HG03442 (cell line): ENCODE results near the gene MND1.
A peak's percentile ranks its signal among the peaks of the same experiment; 100 is the strongest.
"Not testable (repeated sequence)": the region's sequence is repeated elsewhere in the genome, so short reads cannot be mapped to it uniquely, and the experiment has no call there.

Experiments
- ATAC-seq: cut with Tn5 transposase; IDR thresholded peaks from one replicate; pipeline ENCODE4 v1.9.1; 2021; ENCODE audit warnings: mild to moderate bottlenecking, moderate library complexity; ENCODE audit not compliant: unreplicated experiment

Gene MND1

DNA sequence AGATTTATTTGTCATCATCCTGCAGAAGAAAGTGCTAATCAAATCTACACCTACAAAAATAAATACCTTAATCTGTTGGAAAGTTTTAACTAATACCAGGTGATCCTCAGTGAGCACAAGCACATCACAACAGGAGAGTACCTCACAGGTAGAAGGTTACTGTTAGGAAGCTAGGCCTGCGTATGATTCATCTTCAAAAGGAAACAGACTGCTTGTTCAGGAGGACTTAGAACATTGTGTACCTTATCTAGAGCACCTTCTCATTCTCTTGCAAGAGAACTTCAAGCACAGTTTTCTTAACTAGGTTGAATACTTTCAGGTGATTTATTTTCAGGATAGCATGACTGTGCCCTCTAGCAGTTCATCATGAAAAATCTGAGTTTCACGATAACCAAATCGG is 54.2 kb downstream of the MND1 start:
- no peak for ATAC-seq

DNA sequence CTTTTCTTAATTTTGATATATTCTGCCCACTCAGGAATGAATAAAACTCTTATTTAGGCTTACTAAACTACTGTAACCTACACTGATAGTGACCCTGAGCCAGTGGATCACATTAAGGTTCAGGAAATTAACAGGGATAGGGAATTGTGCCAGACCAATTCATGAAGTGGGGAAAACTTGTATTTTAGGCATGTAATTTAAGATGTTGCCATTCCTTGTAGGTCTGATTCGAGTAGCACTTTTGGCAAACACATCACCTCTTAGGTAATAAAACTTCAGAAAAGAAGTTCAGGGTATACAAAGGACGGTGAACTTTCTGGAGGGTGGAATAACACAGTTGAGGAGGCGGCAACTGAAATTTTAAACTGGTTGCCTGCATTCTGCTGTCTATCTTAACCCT is 54.9 kb downstream of the MND1 start:
- ATAC-seq, result no peak

DNA sequence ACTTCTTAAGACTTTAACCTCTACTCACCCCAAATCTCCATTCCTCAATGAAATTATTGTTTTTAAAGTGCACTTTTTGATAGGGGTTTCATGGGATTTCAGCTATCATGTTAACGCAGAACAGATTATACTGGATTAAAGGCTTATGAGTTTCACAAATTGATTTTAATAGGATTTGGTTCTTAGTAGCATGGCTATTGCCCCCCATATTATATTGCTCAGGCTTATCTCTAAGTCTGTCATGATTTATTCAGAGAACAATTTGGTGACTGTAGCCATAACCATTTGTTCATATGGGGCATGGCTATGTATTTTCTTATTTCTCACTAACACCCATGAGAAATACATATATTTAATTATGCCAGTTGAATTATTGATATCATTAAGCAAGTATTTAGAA is 57.0 kb downstream of the MND1 start:
- no peak for ATAC-seq

DNA sequence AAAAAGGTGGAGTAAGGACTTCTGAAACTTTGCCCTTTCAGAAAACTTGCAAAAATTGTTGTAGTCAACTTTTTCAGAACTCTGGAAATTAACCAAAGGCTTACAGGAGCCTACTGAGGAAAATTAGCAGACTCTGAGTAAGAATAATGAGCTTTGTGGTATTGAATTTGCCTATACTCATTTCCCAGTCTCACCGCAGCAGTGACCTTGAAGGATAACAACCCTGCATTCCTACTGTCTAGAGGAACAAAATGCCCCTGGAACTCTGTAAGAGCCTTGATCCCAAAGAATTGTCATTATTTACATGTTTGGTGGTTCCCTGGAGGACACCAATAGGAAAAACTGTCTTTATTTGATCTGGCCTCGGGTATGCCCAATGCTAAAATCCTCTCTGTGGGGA is 57.9 kb downstream of the MND1 start:
- ATAC-seq, result no peak

DNA sequence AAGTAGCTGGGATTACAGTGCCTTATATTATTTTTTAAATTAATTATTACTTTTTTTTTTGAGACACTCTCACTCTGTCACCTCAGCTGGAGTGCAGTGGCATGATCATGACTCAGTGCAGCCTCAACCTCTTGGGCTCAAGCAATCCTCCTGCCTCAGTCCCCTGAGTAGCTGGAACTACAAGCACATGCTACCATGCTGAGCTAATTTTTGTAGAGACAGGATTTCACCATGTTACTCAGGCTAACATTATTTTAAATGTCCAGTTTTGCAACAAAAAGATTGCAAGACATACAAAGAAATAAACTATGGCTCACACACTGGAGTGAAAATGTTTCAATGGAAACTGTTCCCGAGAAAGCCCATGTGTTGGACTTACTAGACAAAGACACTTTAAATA is 59.2 kb downstream of the MND1 start:
- no peak for ATAC-seq

GRCh38 chr4:153407906-153408305 is 63.4 kb downstream of the MND1 start:
- ATAC-seq, result no peak

- no peak for ATAC-seq
Measured at GRCh38 chr4:153408932-153409331, 64.4 kb downstream of the MND1 start.

- no peak for ATAC-seq
Measured at GRCh38 chr4:153409412-153409811, 64.9 kb downstream of the MND1 start.

DNA sequence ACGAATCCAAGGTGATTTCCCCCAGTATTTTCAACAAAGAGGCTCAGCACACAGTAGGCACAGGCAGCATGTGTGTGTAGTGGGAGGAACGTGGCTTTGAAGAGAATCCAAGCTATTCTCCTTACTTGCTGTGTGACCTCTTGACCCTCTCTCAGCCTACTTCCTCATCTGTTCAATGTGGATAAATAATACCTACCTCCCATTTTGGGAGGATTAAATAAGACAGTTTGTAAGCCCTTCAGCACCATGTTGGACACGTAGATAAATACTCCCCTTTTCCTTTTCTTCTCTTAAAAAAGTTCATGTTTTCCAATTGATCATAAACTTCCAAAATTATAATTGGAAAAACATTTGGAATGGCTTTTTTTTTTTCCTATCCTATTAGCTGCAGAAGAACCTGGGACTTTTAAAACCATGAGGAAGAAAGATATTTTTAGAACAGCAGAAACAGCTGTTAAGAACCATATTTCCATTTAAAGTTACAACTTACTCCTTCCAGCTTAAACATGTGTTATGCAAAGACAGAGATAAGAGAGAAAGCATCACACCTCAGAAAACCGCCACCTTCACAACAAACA is 65.5 kb downstream of the MND1 start:
- no peak for ATAC-seq

DNA sequence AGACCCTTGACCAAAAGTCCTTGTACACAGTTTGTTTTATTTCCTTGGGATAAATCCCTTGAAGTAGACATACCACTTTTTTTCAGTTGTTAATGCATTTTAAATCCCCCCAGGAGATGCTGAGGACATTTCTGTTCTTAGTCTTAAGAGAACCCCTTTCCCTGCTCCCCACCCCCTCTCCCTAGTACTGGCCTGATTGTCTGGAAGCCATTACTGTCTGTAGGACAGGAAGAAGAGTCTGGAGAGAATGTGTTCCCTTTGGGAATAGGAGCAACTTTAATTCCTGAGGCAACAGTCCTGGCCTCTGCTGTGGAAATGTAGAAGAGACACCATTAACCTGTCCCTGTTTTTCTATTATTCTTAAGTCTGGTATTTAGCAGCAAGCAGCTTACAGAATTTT is 69.4 kb downstream of the MND1 start:
- ATAC-seq, result no peak

DNA sequence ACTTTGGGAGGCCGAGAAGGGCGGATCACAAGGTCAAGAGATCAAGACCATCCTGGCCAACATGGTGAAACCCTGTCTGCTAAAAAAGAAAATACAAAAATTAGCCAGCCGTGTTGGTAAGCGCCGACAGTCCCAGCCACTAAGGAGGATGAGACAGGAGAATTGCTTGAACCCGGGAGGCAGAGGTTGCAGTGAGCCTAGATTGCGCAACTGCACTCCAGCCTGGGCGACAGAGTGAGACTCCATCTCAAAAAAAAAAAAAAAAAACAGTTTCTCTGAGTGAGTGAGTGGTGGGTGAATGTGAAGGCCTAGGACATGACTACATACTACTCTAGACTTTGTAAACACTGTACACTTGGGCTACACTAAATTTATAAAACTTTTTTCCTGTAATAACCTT is 72.0 kb downstream of the MND1 start:
- ATAC-seq, result not testable (repeated sequence)

DNA sequence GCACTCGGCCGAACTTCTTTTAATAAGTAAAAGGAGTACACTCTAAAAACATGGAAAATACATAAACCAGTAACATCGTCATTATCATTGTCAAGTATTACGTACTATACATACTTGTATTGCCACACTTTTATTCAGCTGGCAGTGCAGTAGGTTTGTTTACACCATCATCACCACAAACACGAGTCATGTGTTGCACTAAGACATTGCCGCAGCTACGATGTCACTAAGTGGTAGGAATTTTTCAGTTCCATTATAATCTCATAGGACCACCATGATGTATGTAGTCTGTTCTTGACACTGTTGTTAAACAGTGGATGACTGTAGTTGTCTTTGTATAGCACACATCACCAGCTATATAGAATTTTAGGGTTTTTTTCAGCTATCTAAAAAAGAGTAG is 73.6 kb downstream of the MND1 start:
- ATAC-seq, result no peak

GRCh38 chr4:153418558-153418957 is 74.1 kb downstream of the MND1 start:
- ATAC-seq, result no peak

- ATAC-seq, result no peak
Measured at GRCh38 chr4:153419029-153419428, 74.5 kb downstream of the MND1 start.

GRCh38 chr4:153419673-153420278 is 75.3 kb downstream of the MND1 start:
- ATAC-seq, result no peak

- no peak for ATAC-seq
Measured at GRCh38 chr4:153420361-153420760, 75.9 kb downstream of the MND1 start.

GRCh38 chr4:153421941-153422340 is 77.5 kb downstream of the MND1 start:
- peak; percentile 80 for ATAC-seq

- ATAC-seq, result peak; percentile 51
Measured at GRCh38 chr4:153426207-153426885, 81.9 kb downstream of the MND1 start.

- no peak for ATAC-seq
Measured at GRCh38 chr4:153427363-153428071, 83.0 kb downstream of the MND1 start.

DNA sequence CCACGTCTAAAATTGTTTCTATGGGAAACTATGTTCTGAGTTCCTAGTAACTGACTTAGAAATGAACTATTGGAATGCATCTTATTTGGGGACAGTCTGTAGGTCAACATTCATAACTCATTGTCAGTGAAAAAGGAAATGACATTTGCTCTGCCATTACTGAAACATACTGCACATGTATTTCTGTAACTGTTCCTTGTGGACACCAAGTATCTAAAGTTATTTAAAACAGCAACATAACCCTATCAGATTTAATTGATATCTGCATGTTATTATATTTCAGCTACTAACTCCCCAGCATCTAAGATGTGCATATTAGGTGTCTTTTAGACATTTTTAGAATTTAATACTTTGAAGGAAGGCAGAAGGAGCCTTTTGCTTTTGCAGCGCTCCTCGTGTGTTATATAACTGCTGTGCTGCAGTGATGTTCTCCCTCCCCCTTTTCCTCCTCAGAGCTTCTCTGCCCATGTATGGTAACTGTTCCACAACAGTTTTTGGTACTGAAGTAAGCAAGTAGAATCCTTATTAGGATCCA is 84.5 kb downstream of the MND1 start:
- no peak for ATAC-seq

DNA sequence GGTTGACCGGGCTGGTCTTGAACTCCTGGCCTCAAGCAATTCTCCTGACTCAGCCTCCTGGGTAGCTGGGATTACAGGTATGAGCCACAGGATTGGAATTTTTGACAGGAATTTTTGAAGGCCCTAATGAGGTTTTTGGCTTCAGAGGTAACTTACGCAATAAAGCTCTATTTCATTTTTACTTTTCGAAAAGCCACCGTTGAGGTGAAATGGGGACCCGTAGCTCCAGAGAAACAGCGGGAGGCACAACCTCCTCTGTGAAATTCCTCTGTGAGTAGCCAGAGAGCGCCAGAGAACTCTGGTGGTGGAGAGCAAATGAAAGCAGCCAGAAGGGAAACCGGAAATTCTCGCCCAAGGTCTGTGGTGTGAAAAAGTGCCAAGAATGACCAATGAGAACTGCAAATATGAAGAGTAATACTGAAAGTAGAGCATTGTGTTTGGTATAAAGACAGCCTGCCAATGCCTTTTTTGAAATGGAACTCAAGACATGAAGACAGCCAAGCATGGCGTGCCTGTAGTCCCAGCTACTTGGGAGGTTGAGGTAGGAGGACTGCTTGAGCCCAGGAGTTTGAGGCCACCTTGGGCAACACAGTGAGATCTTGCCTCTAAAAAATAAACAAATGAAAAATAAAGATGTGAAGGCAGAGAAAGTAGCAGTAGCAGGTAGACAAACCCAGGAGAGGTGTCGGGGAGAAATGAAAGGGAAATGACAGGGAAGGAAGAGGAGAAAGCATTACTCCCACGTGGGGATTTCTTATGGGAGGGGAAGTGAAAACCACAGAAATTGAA is 88.7 kb downstream of the MND1 start:
- ATAC-seq, result peak; percentile 87
